H1 (cell line): ENCODE measurements around the gene COA1. TPM values are rescaled to one million over a fixed set of nuclear protein-coding genes. Genes with fewer than 3 reads are reported as not detected.

Experiments
- CTCF ChIA-PET: fragments of 300-600 bp; sonication (Branson Sonifier 250); formaldehyde crosslinking; loops from one replicate; lab custom pipeline; 2021; ENCODE audit not compliant: partially characterized antibody; lab: Charles Lee
- POLR2A ChIA-PET: fragments of 300-600 bp; sonication (Branson Sonifier 250); formaldehyde crosslinking; loops from one replicate; lab custom pipeline; 2021; ENCODE audit warnings: inconsistent platforms; ENCODE audit not compliant: partially characterized antibody; lab: Charles Lee
- DNase-seq, 2 experiments: peaks; one replicate each; pipeline versions ENCODE4 v3.0.0 to v3.0.0-alpha.2; 2010 to 2022; ENCODE audit warnings: low spot score in 2 of 2, low read depth in 1 of 2, mixed read lengths in 1 of 2
- FAIRE-seq: peaks from 2 replicates; lab custom pipeline; 2011; peaks lifted over from hg19 to GRCh38; lab: Jason Lieb, UNC
- H2AFZ ChIP-seq: 2 replicates; pipeline ENCODE4 v1.8.1; 2012; ENCODE audit warnings: low read length, inconsistent platforms
- H2AK5ac ChIP-seq: 2 replicates; pipeline ENCODE4 v1.6.1; 2013; ENCODE audit warnings: low read depth, low read length
- H2BK120ac ChIP-seq: replicated peaks from 2 replicates; pipeline ENCODE3; 2013; ENCODE audit warnings: low read depth, low read length, inconsistent platforms
- H2BK12ac ChIP-seq: 2 replicates; pipeline ENCODE4 v1.6.1; 2013; ENCODE audit warnings: low read depth, low read length
- H2BK15ac ChIP-seq: 2 replicates; pipeline ENCODE4 v1.6.1; 2013; ENCODE audit warnings: low read length
- H2BK20ac ChIP-seq: 2 replicates; pipeline ENCODE4 v1.6.1; 2013; ENCODE audit warnings: low read length
- H2BK5ac ChIP-seq: 2 replicates; pipeline ENCODE4 v1.6.1; 2013; ENCODE audit warnings: low read depth, low read length
- H3K14ac ChIP-seq: 2 replicates; pipeline ENCODE4 v1.6.1; 2013; ENCODE audit warnings: inconsistent platforms; ENCODE audit not compliant: insufficient read length
- H3K18ac ChIP-seq: 2 replicates; pipeline ENCODE4 v1.6.1; 2013; ENCODE audit warnings: low read length; ENCODE audit errors: extremely low read depth
- H3K23ac ChIP-seq: 2 replicates; pipeline ENCODE4 v1.6.1; 2013; ENCODE audit warnings: inconsistent platforms; ENCODE audit not compliant: insufficient read length
- H3K23me2 ChIP-seq: 2 replicates; pipeline ENCODE4 v1.6.1; 2013; ENCODE audit warnings: low read depth, low read length
- H3K27ac ChIP-seq: 2 replicates; pipeline ENCODE4 v1.6.1; 2011; ENCODE audit warnings: low read depth, low read length, inconsistent platforms
- H3K27me3 ChIP-seq, 4 experiments: replicated peaks in 1 of 4; 1 replicate in 1 of 4; 2 replicates in 3 of 4; pipeline versions ENCODE4 v1.6.1 to v1.8.1; 2011 to 2013; ENCODE audit warnings: low read length in 3 of 4, mild to moderate bottlenecking in 3 of 4, inconsistent platforms in 2 of 4, mixed read lengths in 2 of 4, moderate library complexity in 1 of 4; ENCODE audit not compliant: control insufficient read depth in 3 of 4, insufficient read depth in 3 of 4; ENCODE audit errors: extremely low read depth in 1 of 4
- H3K36me3 ChIP-seq, 4 experiments: 2 replicates each; pipeline versions ENCODE4 v1.6.1 to v1.8.1; 2011 to 2013; ENCODE audit warnings: mild to moderate bottlenecking in 4 of 4, low read length in 3 of 4, moderate library complexity in 2 of 4, control low read depth in 1 of 4, inconsistent platforms in 1 of 4; ENCODE audit not compliant: insufficient read depth in 4 of 4, control insufficient read depth in 2 of 4
- H3K4ac ChIP-seq: replicated peaks from 2 replicates; pipeline ENCODE3; 2013; ENCODE audit warnings: low read length, low read depth, mixed read lengths, inconsistent platforms; ENCODE audit not compliant: insufficient read length
- H3K4me1 ChIP-seq, 4 experiments: replicated peaks in 1 of 4; 1 replicate in 1 of 4; 2 replicates in 3 of 4; pipeline versions ENCODE4 v1.6.1 to v1.8.1; 2011 to 2013; ENCODE audit warnings: low read length in 3 of 4, inconsistent platforms in 2 of 4, mixed read lengths in 1 of 4; ENCODE audit not compliant: insufficient read depth in 4 of 4, control insufficient read depth in 3 of 4
- H3K4me2 ChIP-seq, 2 experiments: 2 replicates each; pipeline versions ENCODE4 v1.6.1 to v1.8.1; 2011 to 2013; ENCODE audit warnings: low read depth in 2 of 2, low read length in 2 of 2, control low read depth in 1 of 2, inconsistent platforms in 1 of 2, mild to moderate bottlenecking in 1 of 2; ENCODE audit not compliant: insufficient read depth in 1 of 2
- H3K4me3 ChIP-seq, 4 experiments: fragments of 200-600, 300-600 bp in 1 of 4; sonication (generic), shearing (Covaris generic), sonication (Bioruptor Twin) in 1 of 4; 2 replicates each; pipeline versions ENCODE4 v1.5.1 to v1.8.1; 2011 to 2016; ENCODE audit warnings: low read length in 4 of 4, low read depth in 3 of 4, control low read depth in 2 of 4, inconsistent platforms in 2 of 4, mild to moderate bottlenecking in 2 of 4, mixed read lengths in 1 of 4, moderate library complexity in 1 of 4; ENCODE audit not compliant: insufficient read depth in 2 of 4; ENCODE audit errors: extremely low read depth in 1 of 4
- H3K56ac ChIP-seq: replicated peaks from 2 replicates; pipeline ENCODE3; 2013; ENCODE audit warnings: low read depth, mild to moderate bottlenecking, mixed read lengths, low read length, inconsistent platforms; ENCODE audit not compliant: insufficient read length
- H3K79me1 ChIP-seq: 2 replicates; pipeline ENCODE4 v1.6.1; 2013; ENCODE audit warnings: low read depth, low read length, control low read depth
- H3K79me2 ChIP-seq, 2 experiments: 2 replicates each; pipeline versions ENCODE4 v1.6.1 to v1.8.1; 2012 to 2013; ENCODE audit warnings: low read length in 2 of 2, mild to moderate bottlenecking in 2 of 2, inconsistent platforms in 1 of 2; ENCODE audit not compliant: insufficient read depth in 2 of 2, control insufficient read depth in 1 of 2
- H3K9ac ChIP-seq, 4 experiments: replicated peaks in 1 of 4; 1 replicate in 1 of 4; 2 replicates in 3 of 4; pipeline versions ENCODE4 v1.6.1 to v1.8.1; 2011 to 2013; ENCODE audit warnings: low read depth in 3 of 4, low read length in 3 of 4, control low read depth in 2 of 4, mild to moderate bottlenecking in 2 of 4, moderate library complexity in 2 of 4, inconsistent platforms in 1 of 4; ENCODE audit errors: extremely low read depth in 1 of 4
- H3K9me3 ChIP-seq, 2 experiments: 2 replicates each; pipeline versions ENCODE4 v1.6.1 to v1.8.1; 2012 to 2013; ENCODE audit warnings: mild to moderate bottlenecking in 2 of 2, moderate library complexity in 2 of 2, control low read depth in 1 of 2, inconsistent platforms in 1 of 2, low read depth in 1 of 2, low read length in 1 of 2, mixed read lengths in 1 of 2; ENCODE audit not compliant: insufficient read depth in 2 of 2
- H4K20me1 ChIP-seq, 2 experiments: replicated peaks in 1 of 2; 2 replicates each; pipeline versions ENCODE3 to v1.8.1; 2011 to 2013; ENCODE audit warnings: inconsistent platforms in 2 of 2, low read length in 2 of 2, mild to moderate bottlenecking in 1 of 2; ENCODE audit not compliant: insufficient read depth in 2 of 2, control insufficient read depth in 1 of 2
- H4K5ac ChIP-seq: 2 replicates; pipeline ENCODE4 v1.6.1; 2013; ENCODE audit warnings: low read length, low read depth, mixed read lengths, inconsistent platforms; ENCODE audit not compliant: insufficient read length
- H4K8ac ChIP-seq: 2 replicates; pipeline ENCODE4 v1.8.0; 2013; ENCODE audit warnings: mild to moderate bottlenecking, moderate library complexity, low read length, inconsistent platforms; ENCODE audit not compliant: insufficient read depth; ENCODE audit errors: extremely low read depth
- H4K91ac ChIP-seq: replicated peaks from 2 replicates; pipeline ENCODE3; 2013; ENCODE audit warnings: low read length, mixed read lengths, inconsistent platforms; ENCODE audit not compliant: insufficient read length
- BRCA1 ChIP-seq: IDR thresholded peaks from 2 replicates; pipeline ENCODE4 v1.6.1; 2012; ENCODE audit warnings: low read depth, low read length, improper control_type of control experiment
- CBX5 ChIP-seq: fragments of 300-800, 300-1000 bp; sonication (generic); IDR thresholded peaks from 2 replicates; pipeline ENCODE4 v1.7.1; 2016; ENCODE audit warnings: antibody characterized with exemption, low read length, low read depth
- CBX8 ChIP-seq: fragments of 300-800, 300-1000 bp; sonication (generic); IDR thresholded peaks from 2 replicates; pipeline ENCODE4 v1.7.1; 2016; ENCODE audit warnings: low read depth, low read length, borderline replicate concordance
- CHD2 ChIP-seq: IDR thresholded peaks from 2 replicates; pipeline ENCODE4 v1.6.1; 2012; ENCODE audit warnings: low read length, improper control_type of control experiment
- EGR1 ChIP-seq: IDR thresholded peaks from 2 replicates; pipeline ENCODE4 v1.6.1; 2011; ENCODE audit warnings: low read depth, low read length, borderline replicate concordance
- KDM1A ChIP-seq: fragments of 200-600, 300-600 bp; sonication (generic); IDR thresholded peaks from 2 replicates; pipeline ENCODE4 v1.7.1; 2016; ENCODE audit warnings: mild to moderate bottlenecking, low read length, borderline replicate concordance
- MAFK ChIP-seq: IDR thresholded peaks from 2 replicates; pipeline ENCODE4 v1.6.1; 2012; ENCODE audit warnings: low read depth, mild to moderate bottlenecking, improper control_type of control experiment, low read length
- POLR2A ChIP-seq, 2 experiments: IDR thresholded peaks; 1 replicate in 1 of 2; 2 replicates in 1 of 2; pipeline ENCODE4 v1.6.1; 2011; ENCODE audit warnings: low read depth in 2 of 2, low read length in 2 of 2, mild to moderate bottlenecking in 2 of 2; ENCODE audit errors: control extremely low read depth in 1 of 2
- POU5F1 ChIP-seq: IDR thresholded peaks from 2 replicates; pipeline ENCODE4 v1.6.1; 2011; ENCODE audit warnings: low read depth, mild to moderate bottlenecking, low read length, moderate library complexity
- SAP30 ChIP-seq: fragments of 300-600 bp; sonication (generic); IDR thresholded peaks from 2 replicates; pipeline ENCODE4 v1.7.1; 2012; ENCODE audit warnings: low read length, moderate library complexity, mild to moderate bottlenecking, inconsistent platforms; ENCODE audit not compliant: insufficient read depth, insufficient replicate concordance
- YY1 ChIP-seq: IDR thresholded peaks from 2 replicates; pipeline ENCODE4 v1.6.1; 2011; ENCODE audit warnings: low read depth, mild to moderate bottlenecking, low read length
- WGBS, 2 experiments: shearing (Covaris generic) in 1 of 2; methylation state at CpG; one replicate each; pipeline versions ENCODE4 v1.1.6 to v1.1.7; 2013 to 2015; ENCODE audit warnings: low lambda C conversion rate in 2 of 2, mixed read lengths in 2 of 2, inconsistent platforms in 1 of 2, low coverage in 1 of 2, missing lambda C conversion rate in 1 of 2; ENCODE audit not compliant: insufficient replicate concordance in 2 of 2, insufficient coverage in 1 of 2, insufficient read length in 1 of 2; ENCODE audit errors: extremely low coverage in 1 of 2, missing lambda C conversion rate in 1 of 2; 5-methylcytosine and 5-hydroxymethylcytosine counted together
- polyA plus RNA-seq, 7 experiments: library from polyadenylated mRNA; depleted of rRNA in 3 of 7; stranded (reverse) in 5 of 7; unstranded in 2 of 7; fragments of >200 nt in 5 of 7; fragments of 200-250 nt in 2 of 7; gene quantifications; 1 replicate in 5 of 7; 2 replicates in 1 of 7; 4 replicates in 1 of 7; pipeline versions ENCODE4 v1.2.1 to v1.2.3, GENCODE V29; 2011 to 2013; ENCODE audit warnings: missing spikeins in 2 of 7, mixed read lengths in 2 of 7
- total RNA-seq: library from RNA; stranded (reverse); fragmentation: NEBNext Ultra II Directional; extraction: Animal tissue kit (Norgen Biotek cat#: 25700); gene quantifications from 2 replicates; pipeline ENCODE4 v1.2.1, GENCODE V29; 2021
- TF ChIP-seq, protein P1 (sequence below), 3 experiments: IDR thresholded peaks; 1 replicate in 2 of 3; 2 replicates in 1 of 3; pipeline versions ENCODE4 v1.5.1 to v1.6.1; 2011; ENCODE audit warnings: low read length in 3 of 3, mild to moderate bottlenecking in 3 of 3, inconsistent platforms in 2 of 3, low read depth in 1 of 3, moderate library complexity in 1 of 3; ENCODE audit not compliant: insufficient read depth in 1 of 3; ENCODE audit errors: control extremely low read depth in 1 of 3

COA1 gene
- total and polyA plus RNA-seq, 2 of the 8 experiments (the other 6 are each of a cell fraction or from before 2014, with no cell fraction given): 98.6 to 143 TPM

DNA sequence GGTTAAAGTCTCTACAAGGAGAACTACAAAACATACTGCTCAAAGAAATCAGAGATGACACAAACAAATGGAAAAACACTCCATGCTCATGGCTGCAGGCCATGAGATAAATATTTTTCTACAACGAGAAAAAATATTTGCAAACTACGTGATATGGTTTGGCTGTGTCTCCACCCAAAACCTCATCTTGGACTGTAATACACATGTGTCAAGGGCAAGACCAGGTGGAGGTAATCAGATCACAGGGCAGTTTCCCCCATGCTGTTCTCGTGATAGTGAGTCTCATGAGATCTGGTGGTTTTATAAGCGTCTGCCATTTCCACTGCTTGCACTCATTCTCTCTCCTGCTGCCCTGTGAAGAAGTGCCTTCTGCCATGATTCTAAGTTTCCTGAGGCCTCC lies 57.8 kb downstream of the COA1 start:
- no peak overlapping the region for H3K14ac ChIP-seq
- H3K4me2 ChIP-seq: no peak overlapping the region
- H3K79me2 ChIP-seq: peaks cover 10 to 96% of the 10 kb centered on the region in 2 experiments
- no peak overlapping the region for H3K56ac ChIP-seq
- H3K4me3 ChIP-seq: no peak overlapping the region
- no peak overlapping the region for H2AK5ac ChIP-seq
- H3K27ac ChIP-seq: no peak overlapping the region
- no peak overlapping the region for H2BK5ac ChIP-seq
- H3K4me1 ChIP-seq: no peaks in the 10 kb centered on the region; a peak in 2 of 7 replicates
- no peak overlapping the region for H2BK15ac ChIP-seq
- H2BK120ac ChIP-seq: no peak overlapping the region
- no peaks in the 10 kb centered on the region for H3K27me3 ChIP-seq
- FAIRE-seq (no peak), DNase-seq (no peak)
- no peak overlapping the region for H2AFZ ChIP-seq
- ChIA-PET POLR2A (interaction anchor here (1.0 kb wide), 1 partner anchor 8 kb away, joined by 4 read pairs; no protein-coding TSS in a partner anchor), CTCF (interaction anchor here (0.6 to 0.9 kb wide), 2 partner anchors 44 to 89 kb away, joined by 3 read pairs; no protein-coding TSS in a partner anchor)
- no peak overlapping the region for H2BK20ac ChIP-seq
- peaks cover 0 to 9% of the 10 kb centered on the region in 2 experiments; a peak in 1 of 4 replicates for H3K9me3 ChIP-seq
- H3K23ac ChIP-seq: no peak overlapping the region
- peaks cover 0 to 4% (median under 1%) of the 10 kb centered on the region in 4 experiments; a peak in 2 of 8 replicates for H3K36me3 ChIP-seq
- H2BK12ac ChIP-seq: no peak overlapping the region
- no peak overlapping the region for H3K9ac ChIP-seq
- no peak overlapping the region for H4K91ac ChIP-seq
- no peak overlapping the region for H4K5ac ChIP-seq
- no peak overlapping the region for H4K8ac ChIP-seq
- no peaks in the 10 kb centered on the region for H4K20me1 ChIP-seq
- 89% methylated on average over 4 of the region's 4 CpGs; no CpG with 5 or more reads in 1 of the 2 experiments for WGBS, 2 experiments
- no peaks in the 10 kb centered on the region for H3K23me2 ChIP-seq
- no peak overlapping the region for H3K4ac ChIP-seq
- peaks cover 2% of the 10 kb centered on the region; the same call in 1 of the 2 replicates for H3K79me1 ChIP-seq
- H3K18ac ChIP-seq: no peak overlapping the region
- TF ChIP-seq SAP30 (no peak), POU5F1 (no peak), CBX5 (no peak), MAFK (no peak), EGR1 (no peak), YY1 (no peak), CBX8 (no peak), KDM1A (no peak), BRCA1 (no peak), POLR2A (IDR thresholded peaks at IDR 0.05; ENCODE audit: control extremely low read depth in 1 of 2, low read depth in 2 of 2, low read length in 2 of 2) (no peak), CHD2 (no peak)
- TF ChIP-seq, protein P1, sequence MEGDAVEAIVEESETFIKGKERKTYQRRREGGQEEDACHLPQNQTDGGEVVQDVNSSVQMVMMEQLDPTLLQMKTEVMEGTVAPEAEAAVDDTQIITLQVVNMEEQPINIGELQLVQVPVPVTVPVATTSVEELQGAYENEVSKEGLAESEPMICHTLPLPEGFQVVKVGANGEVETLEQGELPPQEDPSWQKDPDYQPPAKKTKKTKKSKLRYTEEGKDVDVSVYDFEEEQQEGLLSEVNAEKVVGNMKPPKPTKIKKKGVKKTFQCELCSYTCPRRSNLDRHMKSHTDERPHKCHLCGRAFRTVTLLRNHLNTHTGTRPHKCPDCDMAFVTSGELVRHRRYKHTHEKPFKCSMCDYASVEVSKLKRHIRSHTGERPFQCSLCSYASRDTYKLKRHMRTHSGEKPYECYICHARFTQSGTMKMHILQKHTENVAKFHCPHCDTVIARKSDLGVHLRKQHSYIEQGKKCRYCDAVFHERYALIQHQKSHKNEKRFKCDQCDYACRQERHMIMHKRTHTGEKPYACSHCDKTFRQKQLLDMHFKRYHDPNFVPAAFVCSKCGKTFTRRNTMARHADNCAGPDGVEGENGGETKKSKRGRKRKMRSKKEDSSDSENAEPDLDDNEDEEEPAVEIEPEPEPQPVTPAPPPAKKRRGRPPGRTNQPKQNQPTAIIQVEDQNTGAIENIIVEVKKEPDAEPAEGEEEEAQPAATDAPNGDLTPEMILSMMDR (IDR thresholded peaks at IDR 0.05; ENCODE audit: control extremely low read depth in 1 of 3, insufficient read depth in 1 of 3, low read depth in 1 of 3, low read length in 3 of 3): no peak
